ENCODE data around the gene TRPM2.

GRCh38 chr21:44392185-44392584, 38.8 kb downstream of the TRPM2 start:
- no peak for TF ChIP-seq CTCF (conservative IDR thresholded peaks at IDR 0.05 in 1 of 2, IDR thresholded peaks at IDR 0.05 in 1 of 2; ENCODE audit: low read depth in 1 of 2, low read length in 2 of 2)
- TF ChIP-seq EZH2 (IDR thresholded peaks at IDR 0.05; ENCODE audit: low read length, missing control alignments): no peak
